AG04450 (cell line): ENCODE measurements around the gene APBB3. TPM values are rescaled to one million over a fixed set of nuclear protein-coding genes. Genes with fewer than 3 reads are reported as not detected.
A peak's percentile ranks its signal among the peaks of the same experiment; 100 is the strongest.

Source experiments
- CTCF ChIA-PET: fragments of 300-600, 350-600 bp; formaldehyde crosslinking; extraction: SDS; loops from one replicate; lab custom pipeline; 2022; ENCODE audit warnings: antibody characterized with exemption, inconsistent platforms; lab: Charles Lee
- POLR2A ChIA-PET: fragments of 350-600 bp; formaldehyde crosslinking; extraction: SDS; loops from one replicate; lab custom pipeline; 2021; ENCODE audit warnings: antibody characterized with exemption, inconsistent platforms; lab: Yijun Ruan, JAX
- DNase-seq: peaks from one replicate; pipeline ENCODE4 v3.0.0-alpha.2; 2011; ENCODE audit warnings: low read depth, low spot score
- H3K27ac ChIP-seq: one replicate; pipeline ENCODE4 v1.5.1; 2012; ENCODE audit warnings: low read depth, low read length, control low read depth
- H3K27me3 ChIP-seq: one replicate; pipeline ENCODE4 v1.6.0; 2012; ENCODE audit warnings: low read length; ENCODE audit not compliant: control insufficient read depth, insufficient read depth
- H3K4me3 ChIP-seq: 2 replicates; pipeline ENCODE4 v1.5.1; 2011; ENCODE audit warnings: mild to moderate bottlenecking, low read depth, low read length, control low read depth
- H3K9me3 ChIP-seq: 2 replicates; pipeline ENCODE4 v1.5.1; 2012; ENCODE audit warnings: low read length; ENCODE audit not compliant: control insufficient read depth, insufficient read depth
- polyA plus RNA-seq: library from polyadenylated mRNA; depleted of rRNA; stranded (reverse); fragments of >200 nt; gene quantifications from 2 replicates; pipeline ENCODE4 v1.2.3, GENCODE V29; 2011
- TF ChIP-seq, protein P1 (sequence below): IDR thresholded peaks from 2 replicates; pipeline ENCODE4 v1.5.1; 2011; ENCODE audit warnings: low read depth, low read length, control low read depth, inconsistent platforms

The APBB3 gene
- polyA plus RNA-seq, 1 experiment, result 13.6 TPM

DNA sequence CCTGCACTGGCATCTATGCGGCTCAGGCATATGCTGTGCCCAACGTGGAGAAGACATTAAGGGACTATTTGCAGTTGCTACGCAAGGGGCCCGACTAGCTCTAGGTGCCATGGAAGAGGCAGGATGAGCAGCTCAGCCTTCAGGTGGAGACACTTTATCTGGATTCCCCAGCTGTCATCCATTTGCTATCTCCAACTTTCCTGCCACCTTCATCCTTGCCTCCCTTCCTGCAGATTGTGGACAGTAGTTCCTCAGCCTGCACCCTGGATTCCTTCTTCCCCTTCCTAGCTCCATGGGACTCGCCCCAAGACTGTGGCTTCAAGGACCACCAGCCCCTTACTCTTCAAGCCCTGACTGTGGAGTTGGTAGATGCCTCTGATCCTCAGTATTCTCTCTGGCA is 2.3 kb upstream of the APBB3 start:
- DNase-seq, result no peak
- Histone ChIP-seq H3K4me3 (no peak overlapping the region), H3K9me3 (no peaks in the 10 kb centered on the region; the same call in 1 of the 2 replicates), H3K27me3 (no peaks in the 10 kb centered on the region), H3K27ac (no peak overlapping the region)
- ChIA-PET CTCF (interaction anchor here (0.7 kb wide), 1 partner anchor 10 kb away, joined by 3 read pairs; no protein-coding TSS in a partner anchor), POLR2A (no interaction called here)
- TF ChIP-seq, protein P1, sequence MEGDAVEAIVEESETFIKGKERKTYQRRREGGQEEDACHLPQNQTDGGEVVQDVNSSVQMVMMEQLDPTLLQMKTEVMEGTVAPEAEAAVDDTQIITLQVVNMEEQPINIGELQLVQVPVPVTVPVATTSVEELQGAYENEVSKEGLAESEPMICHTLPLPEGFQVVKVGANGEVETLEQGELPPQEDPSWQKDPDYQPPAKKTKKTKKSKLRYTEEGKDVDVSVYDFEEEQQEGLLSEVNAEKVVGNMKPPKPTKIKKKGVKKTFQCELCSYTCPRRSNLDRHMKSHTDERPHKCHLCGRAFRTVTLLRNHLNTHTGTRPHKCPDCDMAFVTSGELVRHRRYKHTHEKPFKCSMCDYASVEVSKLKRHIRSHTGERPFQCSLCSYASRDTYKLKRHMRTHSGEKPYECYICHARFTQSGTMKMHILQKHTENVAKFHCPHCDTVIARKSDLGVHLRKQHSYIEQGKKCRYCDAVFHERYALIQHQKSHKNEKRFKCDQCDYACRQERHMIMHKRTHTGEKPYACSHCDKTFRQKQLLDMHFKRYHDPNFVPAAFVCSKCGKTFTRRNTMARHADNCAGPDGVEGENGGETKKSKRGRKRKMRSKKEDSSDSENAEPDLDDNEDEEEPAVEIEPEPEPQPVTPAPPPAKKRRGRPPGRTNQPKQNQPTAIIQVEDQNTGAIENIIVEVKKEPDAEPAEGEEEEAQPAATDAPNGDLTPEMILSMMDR, result no peak

DNA sequence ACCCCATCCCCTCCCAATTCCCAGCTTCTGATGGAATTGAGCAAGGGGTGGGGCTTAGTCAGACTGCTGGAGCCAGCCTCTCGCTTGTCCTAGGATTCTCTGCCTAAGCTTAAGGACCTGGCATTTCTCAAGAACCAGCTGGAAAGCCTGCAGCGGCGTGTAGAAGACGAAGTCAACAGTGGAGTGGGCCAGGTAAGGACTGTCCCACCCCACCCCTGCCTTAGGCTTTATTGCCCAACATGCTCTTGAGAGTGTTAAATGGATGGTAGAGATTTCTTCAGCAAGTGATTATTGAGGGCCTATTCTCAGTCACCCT is 1.3 kb upstream of the APBB3 start:
- no peak overlapping the region for H3K27ac ChIP-seq
- TF ChIP-seq, protein P1, result no peak
- H3K4me3 ChIP-seq, result peak overlapping the region; percentile 98
- no peaks in the 10 kb centered on the region for H3K27me3 ChIP-seq
- ChIA-PET POLR2A (interaction anchor here (0.8 to 0.9 kb wide), 2 partner anchors 18 to 67 kb away, joined by 3 read pairs; partner anchors contain the start of genes CD14 and EIF4EBP3), CTCF (interaction anchor here (0.5 to 1.3 kb wide), 4 partner anchors 13 to 70 kb away, joined by 3 to 8 read pairs (median 3); no protein-coding TSS in a partner anchor)
- no peak for DNase-seq
- H3K9me3 ChIP-seq, result no peaks in the 10 kb centered on the region; the same call in 1 of the 2 replicates

DNA sequence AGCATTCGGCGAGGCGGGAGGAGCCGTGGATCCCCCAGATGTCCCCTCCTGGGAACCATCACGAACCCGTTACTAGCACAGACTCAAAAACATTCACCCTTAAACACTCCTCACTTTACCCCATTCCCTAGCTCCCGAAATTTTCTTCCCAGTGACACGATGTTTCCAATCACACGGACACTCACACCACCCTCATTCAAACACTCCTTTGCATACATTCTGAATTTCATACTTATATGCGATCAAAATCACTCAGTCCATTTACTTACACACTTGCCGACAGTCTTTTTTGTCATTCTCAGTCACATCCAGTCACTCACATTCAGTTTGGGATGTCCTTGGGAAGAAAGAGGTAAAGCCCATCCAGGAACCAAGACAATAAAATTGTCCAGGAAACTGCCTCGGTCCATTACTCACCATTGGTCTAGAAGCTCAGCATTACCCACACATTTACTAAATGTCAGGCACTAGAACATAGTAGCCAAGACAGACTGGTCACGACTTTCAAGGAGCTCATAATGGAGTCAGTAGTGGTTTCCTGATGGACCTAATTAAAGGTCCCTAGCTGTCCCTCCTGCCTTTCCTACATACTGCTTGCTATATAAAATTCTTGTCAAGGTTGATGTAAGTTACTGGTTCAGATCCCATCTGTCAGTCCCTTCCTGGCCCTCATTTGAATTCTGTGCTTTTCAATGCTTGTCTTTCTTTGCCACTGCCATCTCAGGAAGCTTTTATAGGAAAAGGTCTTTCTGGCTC is 804 bp upstream of the APBB3 start:
- H3K4me3 ChIP-seq, result peak overlapping the region; percentile 98
- ChIA-PET POLR2A (interaction anchor here (0.5 to 0.9 kb wide), 3 partner anchors 17 to 68 kb away, joined by 3 read pairs; partner anchors contain the start of genes CD14 and EIF4EBP3), CTCF (interaction anchor here (0.5 to 1.3 kb wide), 4 partner anchors 13 to 70 kb away, joined by 3 to 8 read pairs (median 3); no protein-coding TSS in a partner anchor)
- H3K9me3 ChIP-seq, result no peaks in the 10 kb centered on the region; the same call in 1 of the 2 replicates
- H3K27me3 ChIP-seq, result no peaks in the 10 kb centered on the region
- DNase-seq, result no peak
- TF ChIP-seq, protein P1, result no peak
- H3K27ac ChIP-seq, result peak overlapping the region; percentile 89

DNA sequence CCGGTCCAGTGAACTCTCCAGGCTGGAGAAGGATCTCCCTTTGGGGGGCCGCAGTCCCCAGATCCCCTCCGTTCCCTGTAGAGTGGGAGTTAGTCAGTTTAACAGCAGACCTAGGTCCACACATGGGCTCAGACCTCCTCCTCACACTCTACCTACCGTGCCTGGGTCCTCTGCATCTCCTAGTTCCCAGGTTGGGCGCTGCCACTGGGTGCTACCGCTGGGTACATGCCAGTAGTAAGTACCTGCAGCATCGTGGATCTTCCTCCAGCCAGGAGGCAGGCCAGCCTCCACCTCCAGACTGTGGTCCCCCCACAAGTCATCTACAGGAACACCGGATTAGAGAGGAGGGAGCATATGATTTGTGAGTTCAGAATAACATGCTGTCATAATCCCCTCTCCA is 802 bp downstream of the APBB3 start:
- POLR2A ChIA-PET, result interaction anchor here (0.6 to 2.1 kb wide), 8 partner anchors 13 to 162 kb away, joined by 3 to 13 read pairs (median 6); partner anchors contain the start of genes ANKHD1, EIF4EBP3, IK and NDUFA2
- no peaks in the 10 kb centered on the region; the same call in 1 of the 2 replicates for H3K9me3 ChIP-seq
- H3K27ac ChIP-seq, result peak overlapping the region; percentile 89
- peak overlapping the region; percentile 98 for H3K4me3 ChIP-seq
- no peak for DNase-seq
- CTCF ChIA-PET, result interaction anchor here (0.6 kb wide), 1 partner anchor 16 kb away, joined by 4 read pairs; no protein-coding TSS in a partner anchor
- no peaks in the 10 kb centered on the region for H3K27me3 ChIP-seq
- TF ChIP-seq, protein P1, result no peak
